Vagina (tissue), 2 donors: Measurements from ENCODE around the gene LPAR6. TPM values are rescaled to one million over a fixed set of nuclear protein-coding genes. Genes with fewer than 3 reads are reported as not detected.

Experiments used
- DNase-seq, 2 donors: peaks; one replicate each; pipeline ENCODE4 v3.0.0-alpha.2; 2017; ENCODE audit errors: extremely low spot score in 2 of 2
- H3K27ac ChIP-seq: fragments of 200-600 bp; sonication (generic); one replicate; pipeline ENCODE4 v1.5.1; 2019
- H3K27me3 ChIP-seq: fragments of 200-600 bp; sonication (generic); one replicate; pipeline ENCODE4 v1.5.1; 2019
- H3K36me3 ChIP-seq, 2 donors: fragments of 200-600 bp; sonication (generic); one replicate each; pipeline ENCODE4 v1.5.1; 2017 to 2019
- H3K4me1 ChIP-seq: fragments of 200-600 bp; sonication (generic); one replicate; pipeline ENCODE4 v1.5.1; 2019
- H3K4me3 ChIP-seq, 2 donors: fragments of 200-600 bp; sonication (generic); 1 replicate in 1 of 2; 2 replicates in 1 of 2; pipeline ENCODE4 v1.5.1; 2016 to 2019
- H3K9me3 ChIP-seq: fragments of 200-600 bp; sonication (generic); one replicate; pipeline ENCODE4 v1.5.1; 2019
- POLR2A ChIP-seq, 2 donors: fragments of 450-650 bp; IDR thresholded peaks; one replicate each; pipeline ENCODE4 v1.6.1; 2017; ENCODE audit warnings: antibody characterized with exemption in 2 of 2, mild to moderate bottlenecking in 2 of 2, moderate library complexity in 2 of 2
- POLR2AphosphoS5 ChIP-seq, 2 donors: sonication (generic); formaldehyde crosslinking; IDR thresholded peaks; one replicate each; pipeline ENCODE4 v1.9.0; 2017; ENCODE audit warnings: antibody characterized with exemption in 2 of 2, mild to moderate bottlenecking in 2 of 2, low read depth in 1 of 2; ENCODE audit not compliant: insufficient read depth in 1 of 2
- intact Hi-C: fragments of 100-400 bp; cut with DNase I; formaldehyde crosslinking; loops from one replicate; pipeline ENCODE4 v1.15.1; 2023
- total RNA-seq: library from RNA; depleted of rRNA; stranded (reverse); fragments of >200 nt; gene quantifications from one replicate; pipeline ENCODE4 v1.2.3, GENCODE V29; 2016
- TF ChIP-seq, protein P1 (sequence below), 3 experiments: fragments of 450-650 bp in 2 of 3; fragments of 200-600 bp in 1 of 3; sonication (generic) in 1 of 3; IDR thresholded peaks; one replicate each; pipeline ENCODE4 v1.5.1; 2017 to 2019; ENCODE audit warnings: antibody characterized with exemption in 3 of 3, mild to moderate bottlenecking in 2 of 3, moderate library complexity in 2 of 3

The LPAR6 gene
- total RNA-seq, 1 donor from 2014 or later, result 43.2 TPM

DNA sequence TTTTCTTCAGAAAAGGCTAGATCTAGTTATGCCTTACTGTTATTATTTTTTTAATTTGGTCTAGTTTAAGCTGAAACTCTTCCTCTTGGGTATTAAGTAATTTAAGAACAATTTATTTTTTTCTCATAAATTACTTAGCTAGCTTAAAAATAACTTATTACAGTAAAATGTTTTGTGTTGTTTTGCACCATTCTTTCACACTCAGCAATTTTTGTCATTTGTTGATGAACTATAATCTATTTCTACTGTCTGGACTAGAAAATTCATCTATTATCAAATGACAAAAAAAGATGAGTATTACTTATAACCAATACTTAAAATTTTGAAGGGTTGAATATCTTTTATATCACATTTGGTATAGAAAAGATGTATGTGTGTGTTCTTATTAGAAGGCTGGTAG, 1.6 kb upstream of the LPAR6 start:
- TF ChIP-seq POLR2AphosphoS5 (IDR thresholded peaks at IDR 0.05; ENCODE audit: insufficient read depth in 1 of 2, low read depth in 1 of 2) (no peak), POLR2A (IDR thresholded peaks at IDR 0.05) (no peak)
- TF ChIP-seq, protein P1, sequence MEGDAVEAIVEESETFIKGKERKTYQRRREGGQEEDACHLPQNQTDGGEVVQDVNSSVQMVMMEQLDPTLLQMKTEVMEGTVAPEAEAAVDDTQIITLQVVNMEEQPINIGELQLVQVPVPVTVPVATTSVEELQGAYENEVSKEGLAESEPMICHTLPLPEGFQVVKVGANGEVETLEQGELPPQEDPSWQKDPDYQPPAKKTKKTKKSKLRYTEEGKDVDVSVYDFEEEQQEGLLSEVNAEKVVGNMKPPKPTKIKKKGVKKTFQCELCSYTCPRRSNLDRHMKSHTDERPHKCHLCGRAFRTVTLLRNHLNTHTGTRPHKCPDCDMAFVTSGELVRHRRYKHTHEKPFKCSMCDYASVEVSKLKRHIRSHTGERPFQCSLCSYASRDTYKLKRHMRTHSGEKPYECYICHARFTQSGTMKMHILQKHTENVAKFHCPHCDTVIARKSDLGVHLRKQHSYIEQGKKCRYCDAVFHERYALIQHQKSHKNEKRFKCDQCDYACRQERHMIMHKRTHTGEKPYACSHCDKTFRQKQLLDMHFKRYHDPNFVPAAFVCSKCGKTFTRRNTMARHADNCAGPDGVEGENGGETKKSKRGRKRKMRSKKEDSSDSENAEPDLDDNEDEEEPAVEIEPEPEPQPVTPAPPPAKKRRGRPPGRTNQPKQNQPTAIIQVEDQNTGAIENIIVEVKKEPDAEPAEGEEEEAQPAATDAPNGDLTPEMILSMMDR (IDR thresholded peaks at IDR 0.05), result no peak
- no peaks in the 10 kb centered on the region for H3K36me3 ChIP-seq
- intact Hi-C loops, result loop anchor here (10.0 kb wide), 1 partner anchor 110 kb away; the partner anchor contains the start of gene RB1
- no peak for DNase-seq
- no peak overlapping the region for H3K27ac ChIP-seq
- no peak overlapping the region for H3K4me3 ChIP-seq
- H3K4me1 ChIP-seq, result peaks cover 18% of the 10 kb centered on the region
- H3K27me3 ChIP-seq, result no peaks in the 10 kb centered on the region
- H3K9me3 ChIP-seq, result no peaks in the 10 kb centered on the region

DNA sequence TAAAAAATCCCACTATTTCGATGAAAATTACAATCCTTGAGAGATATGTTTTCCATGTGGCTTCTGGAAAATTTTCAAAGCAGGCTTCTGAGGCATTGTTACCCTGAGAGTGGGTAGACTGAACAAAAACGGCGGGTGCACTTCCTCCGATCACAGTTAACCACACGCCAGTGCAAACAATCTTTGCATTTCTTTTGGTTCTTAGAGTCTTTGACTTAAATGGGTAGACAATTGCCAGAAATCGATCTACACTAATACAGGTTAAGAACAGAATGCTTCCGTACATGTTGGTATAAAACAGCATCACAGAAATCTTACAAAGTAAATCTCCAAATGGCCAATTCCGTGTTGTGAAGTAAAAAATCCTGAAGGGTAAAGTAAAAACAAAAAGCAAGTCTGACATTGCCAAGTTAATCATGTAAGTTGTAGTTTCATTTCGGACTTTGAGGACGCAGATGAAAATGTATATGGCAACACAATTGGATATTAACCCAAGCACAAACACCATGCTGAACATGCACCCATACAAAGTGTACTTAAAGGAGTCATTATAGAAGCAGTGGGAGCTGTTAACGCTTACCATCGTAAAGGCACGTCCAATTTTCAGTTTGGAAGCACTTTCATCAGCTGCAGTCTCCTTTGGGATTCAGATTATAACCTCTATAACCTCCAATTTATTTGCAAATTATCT, 927 bp downstream of the LPAR6 start:
- Histone ChIP-seq H3K9me3 (no peaks in the 10 kb centered on the region), H3K36me3 (no peaks in the 10 kb centered on the region), H3K4me3 (peak overlapping the region; percentile 56 to 68), H3K27ac (peak overlapping the region; percentile 88), H3K27me3 (no peaks in the 10 kb centered on the region), H3K4me1 (peaks cover 39% of the 10 kb centered on the region)
- intact Hi-C loops, result loop anchor here (10.0 kb wide), 1 partner anchor 107 kb away; the partner anchor contains the start of gene RB1
- DNase-seq, result no peak
- TF ChIP-seq POLR2AphosphoS5 (IDR thresholded peaks at IDR 0.05; ENCODE audit: insufficient read depth in 1 of 2, low read depth in 1 of 2) (no peak), POLR2A (IDR thresholded peaks at IDR 0.05) (no peak)
- TF ChIP-seq, protein P1 (IDR thresholded peaks at IDR 0.05), result no peak

DNA sequence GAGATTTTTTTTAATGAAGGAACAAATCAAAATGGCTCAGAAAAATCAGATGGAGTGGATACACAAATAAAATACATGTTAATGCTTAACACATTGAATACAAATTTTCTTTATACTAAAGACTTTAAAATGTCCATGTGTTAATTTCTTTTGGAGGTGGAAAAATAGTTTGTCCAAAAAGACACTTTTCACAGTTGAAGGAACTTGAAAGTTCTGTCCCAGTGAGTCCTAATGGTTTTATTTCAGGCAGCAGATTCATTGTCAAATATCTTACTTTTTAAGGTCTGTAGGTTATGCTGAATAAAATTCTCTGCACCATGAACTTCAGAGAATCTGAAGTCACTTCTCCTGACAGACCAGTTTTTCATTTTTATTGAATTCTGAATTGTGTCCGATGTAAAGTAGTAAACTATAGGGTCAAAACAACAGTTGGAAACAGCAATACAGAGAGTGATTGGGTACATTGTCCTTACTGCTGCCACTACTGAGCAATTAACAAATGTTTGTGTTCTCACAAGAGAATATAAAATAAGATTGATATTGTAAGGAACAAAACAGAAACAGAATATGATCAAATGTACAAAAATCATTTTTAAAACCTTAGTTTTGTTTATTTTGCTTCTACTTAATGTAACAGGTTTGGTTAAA, 1.6 kb downstream of the LPAR6 start:
- TF ChIP-seq POLR2AphosphoS5 (IDR thresholded peaks at IDR 0.05; ENCODE audit: insufficient read depth in 1 of 2, low read depth in 1 of 2), result no peak
- TF ChIP-seq, protein P1 (IDR thresholded peaks at IDR 0.05), result no peak
- TF ChIP-seq POLR2A (IDR thresholded peaks at IDR 0.05), result no peak
- Histone ChIP-seq H3K27ac (peak overlapping the region; percentile 88), H3K4me3 (peak overlapping the region; percentile 56 to 68), H3K36me3 (no peaks in the 10 kb centered on the region), H3K9me3 (no peaks in the 10 kb centered on the region), H3K4me1 (peaks cover 46% of the 10 kb centered on the region), H3K27me3 (no peaks in the 10 kb centered on the region)
- no peak for DNase-seq
- intact Hi-C loops, result loop anchor here (10.0 kb wide), 1 partner anchor 106 kb away; the partner anchor contains the start of gene RB1

DNA sequence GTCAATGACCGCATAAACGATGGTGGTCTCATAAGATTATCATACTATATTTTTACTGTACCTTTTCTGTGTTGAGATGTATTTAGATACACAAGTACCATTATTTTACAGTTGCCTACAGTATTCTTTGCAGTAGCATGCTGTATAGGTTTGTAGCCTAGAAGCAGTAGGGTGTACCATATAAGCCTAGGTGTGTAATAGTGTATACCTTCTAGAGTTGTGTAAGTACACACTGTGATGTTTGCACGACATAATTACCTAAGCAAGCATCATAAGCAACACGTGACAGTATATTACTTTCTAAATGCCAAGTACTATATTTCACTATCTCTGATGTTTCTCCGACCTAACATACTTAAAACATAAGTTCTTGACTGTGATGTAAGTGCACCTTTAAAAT, 2.7 kb downstream of the LPAR6 start:
- Histone ChIP-seq H3K27ac (peak overlapping the region; percentile 88), H3K27me3 (no peaks in the 10 kb centered on the region), H3K9me3 (no peaks in the 10 kb centered on the region), H3K36me3 (no peaks in the 10 kb centered on the region), H3K4me3 (peak overlapping the region; percentile 3 to 68), H3K4me1 (peaks cover 56% of the 10 kb centered on the region)
- intact Hi-C loops, result loop anchor here (10.0 kb wide), 1 partner anchor 105 kb away; the partner anchor contains the start of gene RB1
- no peak for DNase-seq
- peak in 1 of 2 donors; percentile 55 for TF ChIP-seq POLR2AphosphoS5 (IDR thresholded peaks at IDR 0.05; ENCODE audit: insufficient read depth in 1 of 2, low read depth in 1 of 2)
- TF ChIP-seq, protein P1 (IDR thresholded peaks at IDR 0.05), result no peak
- TF ChIP-seq POLR2A (IDR thresholded peaks at IDR 0.05), result peak in 1 of 2 donors; percentile 37
